Adrenal gland (tissue), 5 donors: ENCODE results near the gene CDK6.

Experiments used
- POLR2A ChIP-seq, 2 donors: fragments of 450-650 bp; IDR thresholded peaks; one replicate each; pipeline ENCODE4 v1.6.1; 2017; ENCODE audit warnings: antibody characterized with exemption in 2 of 2, mild to moderate bottlenecking in 2 of 2, moderate library complexity in 1 of 2
- TF ChIP-seq, protein P1 (sequence below), 6 experiments: fragments of 450-650 bp in 4 of 6; fragments of 200-600 bp in 2 of 6; sonication (generic) in 1 of 6; IDR thresholded peaks; 1 replicate in 5 of 6; 2 replicates in 1 of 6; pipeline versions ENCODE4 v1.5.1 to v1.8.0; 2016 to 2021; ENCODE audit warnings: antibody characterized with exemption in 6 of 6, mild to moderate bottlenecking in 2 of 6, moderate library complexity in 1 of 6
- donor health status: DM: no; HTN: no; CAD: no.

GRCh38 chr7:92851732-92852131, 15.4 kb upstream of the CDK6 start:
- TF ChIP-seq POLR2A (IDR thresholded peaks at IDR 0.05) = no peak
- TF ChIP-seq, protein P1, sequence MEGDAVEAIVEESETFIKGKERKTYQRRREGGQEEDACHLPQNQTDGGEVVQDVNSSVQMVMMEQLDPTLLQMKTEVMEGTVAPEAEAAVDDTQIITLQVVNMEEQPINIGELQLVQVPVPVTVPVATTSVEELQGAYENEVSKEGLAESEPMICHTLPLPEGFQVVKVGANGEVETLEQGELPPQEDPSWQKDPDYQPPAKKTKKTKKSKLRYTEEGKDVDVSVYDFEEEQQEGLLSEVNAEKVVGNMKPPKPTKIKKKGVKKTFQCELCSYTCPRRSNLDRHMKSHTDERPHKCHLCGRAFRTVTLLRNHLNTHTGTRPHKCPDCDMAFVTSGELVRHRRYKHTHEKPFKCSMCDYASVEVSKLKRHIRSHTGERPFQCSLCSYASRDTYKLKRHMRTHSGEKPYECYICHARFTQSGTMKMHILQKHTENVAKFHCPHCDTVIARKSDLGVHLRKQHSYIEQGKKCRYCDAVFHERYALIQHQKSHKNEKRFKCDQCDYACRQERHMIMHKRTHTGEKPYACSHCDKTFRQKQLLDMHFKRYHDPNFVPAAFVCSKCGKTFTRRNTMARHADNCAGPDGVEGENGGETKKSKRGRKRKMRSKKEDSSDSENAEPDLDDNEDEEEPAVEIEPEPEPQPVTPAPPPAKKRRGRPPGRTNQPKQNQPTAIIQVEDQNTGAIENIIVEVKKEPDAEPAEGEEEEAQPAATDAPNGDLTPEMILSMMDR (IDR thresholded peaks at IDR 0.05) = no peak
